GM10248 (cell line): ENCODE data around the gene HOXB4.

ENCODE experiments used
- CTCF ChIA-PET: fragments of 300-600 bp; sonication (Branson Sonifier 250); formaldehyde crosslinking; extraction: SDS; loops from one replicate; lab custom pipeline; 2021; ENCODE audit warnings: antibody characterized with exemption; lab: Yijun Ruan, JAX
- POLR2A ChIA-PET: fragments of 350-650 bp; sonication (Branson Sonifier 250); formaldehyde crosslinking; extraction: SDS; loops from one replicate; lab custom pipeline; 2020; ENCODE audit warnings: antibody characterized with exemption; lab: Yijun Ruan, JAX
- DNase-seq: peaks from one replicate; pipeline ENCODE4 v3.0.0; 2012; ENCODE audit errors: extremely low spot score
- TF ChIP-seq, protein P1 (sequence below): IDR thresholded peaks from 2 replicates; pipeline ENCODE4 v1.5.1; 2012; ENCODE audit warnings: mild to moderate bottlenecking, low read depth; ENCODE audit errors: extremely low read depth, missing control alignments, control extremely low read depth

The HOXB4 gene

GRCh38 chr17:48561884-48562810 is 16.0 kb downstream of the HOXB4 start:
- POLR2A ChIA-PET: no interaction called here
- TF ChIP-seq, protein P1, sequence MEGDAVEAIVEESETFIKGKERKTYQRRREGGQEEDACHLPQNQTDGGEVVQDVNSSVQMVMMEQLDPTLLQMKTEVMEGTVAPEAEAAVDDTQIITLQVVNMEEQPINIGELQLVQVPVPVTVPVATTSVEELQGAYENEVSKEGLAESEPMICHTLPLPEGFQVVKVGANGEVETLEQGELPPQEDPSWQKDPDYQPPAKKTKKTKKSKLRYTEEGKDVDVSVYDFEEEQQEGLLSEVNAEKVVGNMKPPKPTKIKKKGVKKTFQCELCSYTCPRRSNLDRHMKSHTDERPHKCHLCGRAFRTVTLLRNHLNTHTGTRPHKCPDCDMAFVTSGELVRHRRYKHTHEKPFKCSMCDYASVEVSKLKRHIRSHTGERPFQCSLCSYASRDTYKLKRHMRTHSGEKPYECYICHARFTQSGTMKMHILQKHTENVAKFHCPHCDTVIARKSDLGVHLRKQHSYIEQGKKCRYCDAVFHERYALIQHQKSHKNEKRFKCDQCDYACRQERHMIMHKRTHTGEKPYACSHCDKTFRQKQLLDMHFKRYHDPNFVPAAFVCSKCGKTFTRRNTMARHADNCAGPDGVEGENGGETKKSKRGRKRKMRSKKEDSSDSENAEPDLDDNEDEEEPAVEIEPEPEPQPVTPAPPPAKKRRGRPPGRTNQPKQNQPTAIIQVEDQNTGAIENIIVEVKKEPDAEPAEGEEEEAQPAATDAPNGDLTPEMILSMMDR: no peak
- CTCF ChIA-PET: interaction anchor here (0.7 to 1.1 kb wide), 4 partner anchors 10 to 27 kb away, joined by 3 read pairs; no protein-coding TSS in a partner anchor
- no peak for DNase-seq

DNA sequence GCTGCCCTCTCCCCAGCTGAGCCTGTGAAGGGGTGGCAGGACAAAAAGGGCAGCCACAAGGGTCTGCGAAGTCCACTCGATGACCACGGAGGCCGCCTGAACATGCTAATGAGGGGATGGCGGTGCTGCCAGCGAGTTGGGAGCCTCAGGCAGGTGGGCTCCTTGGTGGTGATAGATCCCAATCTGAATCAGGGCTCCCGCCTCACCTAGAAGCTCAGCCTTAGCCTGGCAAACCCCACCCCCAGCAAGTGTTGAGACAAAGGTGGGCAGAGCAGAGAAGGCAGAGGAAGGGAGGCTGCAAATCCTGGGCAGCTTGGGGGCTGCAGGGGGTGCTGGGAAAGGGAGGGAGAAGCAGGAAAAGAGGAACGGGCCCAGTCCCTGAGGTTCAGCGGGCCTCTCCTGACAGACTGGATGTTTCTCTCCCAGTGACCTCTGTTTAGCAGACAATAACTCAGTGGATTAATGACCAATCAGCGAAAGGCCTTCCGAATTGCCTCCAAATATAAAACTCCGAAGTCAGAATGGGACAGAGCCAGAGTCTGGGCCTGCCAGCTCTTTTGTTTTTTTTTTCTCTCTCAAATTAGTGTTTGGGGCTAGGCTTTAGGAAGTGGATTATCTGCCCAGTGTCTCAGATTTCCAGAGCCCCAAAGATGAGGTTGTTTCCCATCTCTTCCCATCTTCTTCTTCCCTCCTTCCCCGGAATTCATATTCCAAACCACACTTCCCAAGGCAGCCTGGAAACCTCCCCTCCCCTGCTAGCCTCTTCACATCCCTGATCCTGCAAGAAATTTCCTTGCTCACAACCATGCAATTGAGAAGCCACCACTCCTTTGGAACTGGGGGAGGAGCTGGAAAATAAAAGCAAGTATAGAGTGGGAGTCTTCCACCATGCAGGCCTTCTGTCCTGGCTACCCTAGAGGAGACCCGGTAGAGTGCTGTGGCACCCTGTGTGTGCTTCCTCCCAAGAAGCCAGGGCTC is 18.0 kb downstream of the HOXB4 start:
- TF ChIP-seq, protein P1: no peak
- ChIA-PET POLR2A (no interaction called here), CTCF (interaction anchor here (1.1 kb wide), 1 partner anchor 303 kb away, joined by 3 read pairs; no protein-coding TSS in a partner anchor)
- DNase-seq: no peak

DNA sequence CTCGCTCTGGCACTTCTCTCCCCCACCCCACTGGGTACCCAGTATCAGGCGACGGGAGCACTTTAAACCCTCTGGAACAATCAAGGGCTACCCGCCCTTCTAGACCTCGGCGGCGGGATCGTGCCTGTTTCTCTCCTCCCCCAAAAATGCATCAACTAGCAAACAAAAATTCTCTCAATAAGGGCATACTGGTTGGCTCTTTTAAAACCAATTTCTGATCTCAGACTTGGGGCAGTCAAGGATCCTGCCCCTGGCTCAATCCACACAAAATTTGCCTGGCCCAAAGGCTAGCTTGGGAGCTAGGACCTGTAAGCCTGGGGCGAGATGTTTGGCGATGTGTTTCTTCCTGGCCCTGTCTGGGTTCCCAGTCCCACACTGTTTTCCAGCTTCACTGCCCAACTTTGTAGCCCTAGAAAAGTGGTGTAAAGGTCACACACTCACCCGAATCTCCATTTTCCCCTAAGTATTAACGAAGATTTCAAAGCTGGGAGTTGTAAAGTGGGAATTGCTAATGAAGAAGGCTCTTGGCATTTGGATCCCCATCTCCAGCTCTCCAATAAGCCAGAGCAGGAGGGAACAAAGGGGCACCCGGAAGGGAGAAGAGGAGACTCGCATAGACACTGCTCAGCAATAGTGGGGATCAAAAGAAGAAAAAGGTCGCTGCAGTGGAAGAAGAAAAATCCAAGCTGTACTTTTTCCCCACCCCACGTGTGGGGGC is 18.9 kb downstream of the HOXB4 start:
- no peak for DNase-seq
- TF ChIP-seq, protein P1: no peak
- ChIA-PET POLR2A (no interaction called here), CTCF (interaction anchor here (1.1 kb wide), 1 partner anchor 302 kb away, joined by 3 read pairs; no protein-coding TSS in a partner anchor)

GRCh38 chr17:48558831-48559121 is 19.4 kb downstream of the HOXB4 start:
- ChIA-PET CTCF (no interaction called here), POLR2A (no interaction called here)
- TF ChIP-seq, protein P1: no peak
- DNase-seq: no peak

GRCh38 chr17:48558057-48558830 is 19.9 kb downstream of the HOXB4 start:
- CTCF ChIA-PET: interaction anchor here (1.4 kb wide), 1 partner anchor 8 kb away, joined by 3 read pairs; no protein-coding TSS in a partner anchor
- POLR2A ChIA-PET: no interaction called here
- no peak for DNase-seq
- TF ChIP-seq, protein P1: no peak
